ENCODE data around the gene JAKMIP1.

GRCh38 chr4:6217716-6218381 is 17.5 kb upstream of the JAKMIP1 start:
- TF ChIP-seq EZH2 (IDR thresholded peaks at IDR 0.05), result no peak
- TF ChIP-seq, protein P1, sequence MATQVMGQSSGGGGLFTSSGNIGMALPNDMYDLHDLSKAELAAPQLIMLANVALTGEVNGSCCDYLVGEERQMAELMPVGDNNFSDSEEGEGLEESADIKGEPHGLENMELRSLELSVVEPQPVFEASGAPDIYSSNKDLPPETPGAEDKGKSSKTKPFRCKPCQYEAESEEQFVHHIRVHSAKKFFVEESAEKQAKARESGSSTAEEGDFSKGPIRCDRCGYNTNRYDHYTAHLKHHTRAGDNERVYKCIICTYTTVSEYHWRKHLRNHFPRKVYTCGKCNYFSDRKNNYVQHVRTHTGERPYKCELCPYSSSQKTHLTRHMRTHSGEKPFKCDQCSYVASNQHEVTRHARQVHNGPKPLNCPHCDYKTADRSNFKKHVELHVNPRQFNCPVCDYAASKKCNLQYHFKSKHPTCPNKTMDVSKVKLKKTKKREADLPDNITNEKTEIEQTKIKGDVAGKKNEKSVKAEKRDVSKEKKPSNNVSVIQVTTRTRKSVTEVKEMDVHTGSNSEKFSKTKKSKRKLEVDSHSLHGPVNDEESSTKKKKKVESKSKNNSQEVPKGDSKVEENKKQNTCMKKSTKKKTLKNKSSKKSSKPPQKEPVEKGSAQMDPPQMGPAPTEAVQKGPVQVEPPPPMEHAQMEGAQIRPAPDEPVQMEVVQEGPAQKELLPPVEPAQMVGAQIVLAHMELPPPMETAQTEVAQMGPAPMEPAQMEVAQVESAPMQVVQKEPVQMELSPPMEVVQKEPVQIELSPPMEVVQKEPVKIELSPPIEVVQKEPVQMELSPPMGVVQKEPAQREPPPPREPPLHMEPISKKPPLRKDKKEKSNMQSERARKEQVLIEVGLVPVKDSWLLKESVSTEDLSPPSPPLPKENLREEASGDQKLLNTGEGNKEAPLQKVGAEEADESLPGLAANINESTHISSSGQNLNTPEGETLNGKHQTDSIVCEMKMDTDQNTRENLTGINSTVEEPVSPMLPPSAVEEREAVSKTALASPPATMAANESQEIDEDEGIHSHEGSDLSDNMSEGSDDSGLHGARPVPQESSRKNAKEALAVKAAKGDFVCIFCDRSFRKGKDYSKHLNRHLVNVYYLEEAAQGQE (IDR thresholded peaks at IDR 0.05; ENCODE audit: low read depth), result no peak
- TF ChIP-seq CTCF (IDR thresholded peaks at IDR 0.05 in 2 of 3, conservative IDR thresholded peaks at IDR 0.05 in 1 of 3; ENCODE audit: borderline replicate concordance in 1 of 3, insufficient read depth in 1 of 3, low read depth in 2 of 3, low read length in 2 of 3), result no peak
- no peak for TF ChIP-seq RAD21 (IDR thresholded peaks at IDR 0.05; ENCODE audit: low read depth)
- no peak for TF ChIP-seq POLR2AphosphoS5 (IDR thresholded peaks at IDR 0.05; ENCODE audit: low read depth, low read length)
